ENCODE results near the gene AGL.

The AGL gene

DNA sequence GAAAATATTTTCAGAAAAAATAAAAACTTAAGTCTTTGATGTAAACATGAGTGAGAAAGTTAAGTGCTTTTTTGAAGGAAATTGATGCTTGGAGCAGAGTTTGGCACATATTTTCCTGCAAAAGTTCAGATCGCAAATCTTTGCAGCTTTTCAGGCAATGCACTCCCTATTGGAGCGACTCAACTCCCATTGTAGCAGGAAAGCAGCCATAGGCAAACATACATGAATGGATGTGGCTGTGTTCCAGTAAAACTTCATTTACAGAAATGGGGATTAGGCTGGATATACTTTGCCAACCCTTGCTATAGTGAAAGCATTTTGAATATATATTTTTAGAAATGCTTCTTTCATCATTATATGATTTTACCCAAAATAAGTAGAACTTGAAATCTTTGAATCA lies 8.1 kb downstream of the AGL start:
- peaks cover 8% of the 10 kb centered on the region; the same call in 1 of the 2 replicates for H3K36me3 ChIP-seq (ENCODE audit: insufficient read depth, low read length)
- no peaks in the 10 kb centered on the region for H3K9me2 ChIP-seq (replicated peaks; ENCODE audit: low read depth, low read length)
- no peaks in the 10 kb centered on the region; the same call in 1 of the 2 replicates for H3K9me3 ChIP-seq (ENCODE audit: insufficient read depth, low read depth, low read length)
- H4K20me1 ChIP-seq (ENCODE audit: insufficient read depth, low read length, poor library complexity, severe bottlenecking) = no peaks in the 10 kb centered on the region
- no peaks in the 10 kb centered on the region for H3K27me3 ChIP-seq (ENCODE audit: insufficient read depth, low read length, poor library complexity, severe bottlenecking)
- no peaks in the 10 kb centered on the region for H3K79me2 ChIP-seq (ENCODE audit: insufficient read depth, low read length)
- no peak overlapping the region for H3K4me3 ChIP-seq (ENCODE audit: low read length, poor library complexity, severe bottlenecking)
- peaks cover 1% of the 10 kb centered on the region for H3K4me1 ChIP-seq (ENCODE audit: insufficient read depth, low read length, poor library complexity, severe bottlenecking)
- H2AFZ ChIP-seq (ENCODE audit: low read length) = no peak overlapping the region
- no peak overlapping the region for H3K4me2 ChIP-seq (ENCODE audit: low read depth, low read length, poor library complexity, severe bottlenecking)
- H3K9ac ChIP-seq (ENCODE audit: low read depth, low read length, poor library complexity, severe bottlenecking) = no peak overlapping the region
- no peak for TF ChIP-seq EZH2phosphoT487 (IDR thresholded peaks at IDR 0.05; ENCODE audit: borderline replicate concordance)
- TF ChIP-seq, protein P1, sequence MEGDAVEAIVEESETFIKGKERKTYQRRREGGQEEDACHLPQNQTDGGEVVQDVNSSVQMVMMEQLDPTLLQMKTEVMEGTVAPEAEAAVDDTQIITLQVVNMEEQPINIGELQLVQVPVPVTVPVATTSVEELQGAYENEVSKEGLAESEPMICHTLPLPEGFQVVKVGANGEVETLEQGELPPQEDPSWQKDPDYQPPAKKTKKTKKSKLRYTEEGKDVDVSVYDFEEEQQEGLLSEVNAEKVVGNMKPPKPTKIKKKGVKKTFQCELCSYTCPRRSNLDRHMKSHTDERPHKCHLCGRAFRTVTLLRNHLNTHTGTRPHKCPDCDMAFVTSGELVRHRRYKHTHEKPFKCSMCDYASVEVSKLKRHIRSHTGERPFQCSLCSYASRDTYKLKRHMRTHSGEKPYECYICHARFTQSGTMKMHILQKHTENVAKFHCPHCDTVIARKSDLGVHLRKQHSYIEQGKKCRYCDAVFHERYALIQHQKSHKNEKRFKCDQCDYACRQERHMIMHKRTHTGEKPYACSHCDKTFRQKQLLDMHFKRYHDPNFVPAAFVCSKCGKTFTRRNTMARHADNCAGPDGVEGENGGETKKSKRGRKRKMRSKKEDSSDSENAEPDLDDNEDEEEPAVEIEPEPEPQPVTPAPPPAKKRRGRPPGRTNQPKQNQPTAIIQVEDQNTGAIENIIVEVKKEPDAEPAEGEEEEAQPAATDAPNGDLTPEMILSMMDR (conservative IDR thresholded peaks at IDR 0.05; ENCODE audit: low read length) = no peak
- H3F3A ChIP-seq (ENCODE audit: low read depth) = no peaks in the 10 kb centered on the region

GRCh38 chr1:99858881-99859280 lies 8.7 kb downstream of the AGL start:
- TF ChIP-seq, protein P1 (conservative IDR thresholded peaks at IDR 0.05; ENCODE audit: low read length) = no peak
- TF ChIP-seq EZH2phosphoT487 (IDR thresholded peaks at IDR 0.05; ENCODE audit: borderline replicate concordance) = no peak
- Histone ChIP-seq H3K4me1 (ENCODE audit: insufficient read depth, low read length, poor library complexity, severe bottlenecking) (no peaks in the 10 kb centered on the region), H3F3A (ENCODE audit: low read depth) (no peaks in the 10 kb centered on the region), H3K9ac (ENCODE audit: low read depth, low read length, poor library complexity, severe bottlenecking) (no peak overlapping the region), H3K4me2 (ENCODE audit: low read depth, low read length, poor library complexity, severe bottlenecking) (no peak overlapping the region), H3K36me3 (ENCODE audit: insufficient read depth, low read length) (peaks cover 13% of the 10 kb centered on the region; the same call in 1 of the 2 replicates), H3K9me2 (replicated peaks; ENCODE audit: low read depth, low read length) (no peaks in the 10 kb centered on the region), H4K20me1 (ENCODE audit: insufficient read depth, low read length, poor library complexity, severe bottlenecking) (no peaks in the 10 kb centered on the region), H2AFZ (ENCODE audit: low read length) (no peak overlapping the region), H3K79me2 (ENCODE audit: insufficient read depth, low read length) (no peaks in the 10 kb centered on the region), H3K4me3 (ENCODE audit: low read length, poor library complexity, severe bottlenecking) (no peak overlapping the region), H3K27me3 (ENCODE audit: insufficient read depth, low read length, poor library complexity, severe bottlenecking) (no peaks in the 10 kb centered on the region), H3K9me3 (ENCODE audit: insufficient read depth, low read depth, low read length) (no peaks in the 10 kb centered on the region; the same call in 1 of the 2 replicates)

- H3K36me3 ChIP-seq (ENCODE audit: insufficient read depth, low read length) = peaks cover 14% of the 10 kb centered on the region; the same call in 1 of the 2 replicates
- no peaks in the 10 kb centered on the region for H4K20me1 ChIP-seq (ENCODE audit: insufficient read depth, low read length, poor library complexity, severe bottlenecking)
- no peak overlapping the region for H3K4me2 ChIP-seq (ENCODE audit: low read depth, low read length, poor library complexity, severe bottlenecking)
- H3K9me2 ChIP-seq (replicated peaks; ENCODE audit: low read depth, low read length) = no peaks in the 10 kb centered on the region
- H3K4me1 ChIP-seq (ENCODE audit: insufficient read depth, low read length, poor library complexity, severe bottlenecking) = no peaks in the 10 kb centered on the region
- TF ChIP-seq, protein P1 (conservative IDR thresholded peaks at IDR 0.05; ENCODE audit: low read length) = no peak
- no peak for TF ChIP-seq EZH2phosphoT487 (IDR thresholded peaks at IDR 0.05; ENCODE audit: borderline replicate concordance)
- no peaks in the 10 kb centered on the region for H3F3A ChIP-seq (ENCODE audit: low read depth)
- no peak overlapping the region for H3K9ac ChIP-seq (ENCODE audit: low read depth, low read length, poor library complexity, severe bottlenecking)
- no peaks in the 10 kb centered on the region for H3K27me3 ChIP-seq (ENCODE audit: insufficient read depth, low read length, poor library complexity, severe bottlenecking)
- H3K79me2 ChIP-seq (ENCODE audit: insufficient read depth, low read length) = no peaks in the 10 kb centered on the region
- no peak overlapping the region for H2AFZ ChIP-seq (ENCODE audit: low read length)
- no peaks in the 10 kb centered on the region; the same call in 1 of the 2 replicates for H3K9me3 ChIP-seq (ENCODE audit: insufficient read depth, low read depth, low read length)
- no peak overlapping the region for H3K4me3 ChIP-seq (ENCODE audit: low read length, poor library complexity, severe bottlenecking)
Measured at GRCh38 chr1:99860703-99861102, 10.5 kb downstream of the AGL start.

All from Loucy (cell line).